A549 (cell line): Measurements from ENCODE around the gene ZNF292.

Source experiments
- CHD2 ChIP-seq: fragments of 150-350 bp; IDR thresholded peaks from 2 replicates; pipeline ENCODE4 v1.6.1; 2014; ENCODE audit warnings: low read length; ENCODE audit not compliant: partially characterized antibody
- CTCF ChIP-seq: fragments of >200 bp; sonication (Bioruptor Twin); formaldehyde crosslinking; IDR thresholded peaks from 3 replicates; pipeline ENCODE4 v1.5.1; 2016
- EP300 ChIP-seq, 2 experiments: fragments of >200 bp; sonication (Bioruptor Twin); formaldehyde crosslinking; IDR thresholded peaks; 2 replicates in 1 of 2; 3 replicates in 1 of 2; pipeline ENCODE4 v1.6.1; 2016 to 2017
- ESRRA ChIP-seq: fragments of 150-350 bp; IDR thresholded peaks from 2 replicates; pipeline ENCODE4 v1.6.1; 2014; ENCODE audit warnings: mild to moderate bottlenecking, low read length, borderline replicate concordance
- FOSB ChIP-seq: fragments of 250-450 bp; sonication (Bioruptor Pico); IDR thresholded peaks from 2 replicates; pipeline ENCODE4 v1.5.0; 2020; ENCODE audit warnings: mild to moderate bottlenecking, moderate library complexity
- KDM5A ChIP-seq: fragments of 200-600 bp; sonication (generic); IDR thresholded peaks from 2 replicates; pipeline ENCODE4 v1.6.1; 2016; ENCODE audit warnings: antibody characterized with exemption, mild to moderate bottlenecking
- MAX ChIP-seq: IDR thresholded peaks from 2 replicates; pipeline ENCODE4 v1.6.1; 2012
- NR3C1 ChIP-seq: fragments of >200 bp; sonication (Bioruptor Twin); formaldehyde crosslinking; IDR thresholded peaks from 3 replicates; pipeline ENCODE4 v1.6.1; 2017
- POLR2A ChIP-seq: IDR thresholded peaks from 2 replicates; pipeline ENCODE4 v1.6.1; 2012; ENCODE audit warnings: mild to moderate bottlenecking, low read length
- POLR2AphosphoS2 ChIP-seq: conservative IDR thresholded peaks from 2 replicates; pipeline ENCODE4 v1.6.1; 2012; ENCODE audit warnings: low read length, improper control_type of control experiment, inconsistent platforms
- RAD21 ChIP-seq, 2 experiments: fragments of >200 bp in 1 of 2; sonication (Bioruptor Twin) in 1 of 2; formaldehyde crosslinking in 1 of 2; IDR thresholded peaks in 1 of 2; conservative IDR thresholded peaks in 1 of 2; 2 replicates in 1 of 2; 3 replicates in 1 of 2; pipeline ENCODE4 v1.6.1; 2012 to 2018; ENCODE audit warnings: inconsistent platforms in 1 of 2
- RFX5 ChIP-seq: fragments of 450-650 bp; IDR thresholded peaks from 2 replicates; pipeline ENCODE4 v1.7.1; 2014; ENCODE audit warnings: antibody characterized with exemption, mild to moderate bottlenecking, moderate library complexity
- TP53 ChIP-seq: fragments of 250-450 bp; sonication (Bioruptor Pico); IDR thresholded peaks from 2 replicates; pipeline ENCODE4 v1.5.0; 2021; ENCODE audit warnings: mild to moderate bottlenecking, moderate library complexity

GRCh38 chr6:87200469-87201175, 45.3 kb downstream of the ZNF292 start:
- TF ChIP-seq CTCF = no peak
- TF ChIP-seq TP53 (CRISPR knock-in tag) = no peak
- TF ChIP-seq CHD2 = no peak
- no peak for TF ChIP-seq KDM5A
- TF ChIP-seq RAD21 (conservative IDR thresholded peaks at IDR 0.05 in 1 of 2, IDR thresholded peaks at IDR 0.05 in 1 of 2) = no peak
- no peak for TF ChIP-seq NR3C1
- TF ChIP-seq ESRRA = no peak
- TF ChIP-seq POLR2A = no peak
- no peak for TF ChIP-seq MAX
- TF ChIP-seq FOSB (CRISPR knock-in tag) = no peak
- TF ChIP-seq RFX5 = no peak
- no peak for TF ChIP-seq EP300 (IDR thresholded peaks at IDR 0.05)
- TF ChIP-seq POLR2AphosphoS2 = no peak
